Osteocyte (in vitro differentiated cells): ENCODE data around the gene PHKB. TPM values are rescaled to one million over a fixed set of nuclear protein-coding genes. Genes with fewer than 3 reads are reported as not detected.

ENCODE experiments used
- DNase-seq: peaks from one replicate; pipeline ENCODE4 v3.0.0; 2021; ENCODE audit warnings: mixed read lengths; ENCODE audit not compliant: unreplicated experiment; ENCODE audit errors: extremely low spot score
- H3K27ac Mint-ChIP-seq: one replicate; pipeline ENCODE4 v1.8.0; 2021; ENCODE audit warnings: mild to moderate bottlenecking, mixed read lengths; ENCODE audit not compliant: unreplicated experiment
- H3K27me3 Mint-ChIP-seq: one replicate; pipeline ENCODE4 v1.8.0; 2021; ENCODE audit warnings: mixed read lengths; ENCODE audit not compliant: unreplicated experiment
- H3K36me3 Mint-ChIP-seq: one replicate; pipeline ENCODE4 v1.8.0; 2021; ENCODE audit warnings: mixed read lengths; ENCODE audit not compliant: unreplicated experiment
- H3K4me1 Mint-ChIP-seq: one replicate; pipeline ENCODE4 v1.8.0; 2021; ENCODE audit warnings: mixed read lengths; ENCODE audit not compliant: unreplicated experiment
- H3K4me3 Mint-ChIP-seq: one replicate; pipeline ENCODE4 v1.8.0; 2021; ENCODE audit warnings: mild to moderate bottlenecking, moderate library complexity, mixed read lengths; ENCODE audit not compliant: unreplicated experiment
- H3K9me3 Mint-ChIP-seq: one replicate; pipeline ENCODE4 v1.8.0; 2021; ENCODE audit warnings: mixed read lengths; ENCODE audit not compliant: unreplicated experiment
- CTCF ChIP-seq: fragments of 200-600 bp; sonication (generic); IDR thresholded peaks from 2 replicates; pipeline ENCODE4 v1.5.0; 2021; ENCODE audit warnings: antibody characterized with exemption, mild to moderate bottlenecking, moderate library complexity
- total RNA-seq: library from RNA; stranded (reverse); gene quantifications from 2 replicates; pipeline ENCODE4 v1.2.1, GENCODE V29; 2021

PHKB gene
- total RNA-seq, 1 donor from 2014 or later, result 64.3 TPM

DNA sequence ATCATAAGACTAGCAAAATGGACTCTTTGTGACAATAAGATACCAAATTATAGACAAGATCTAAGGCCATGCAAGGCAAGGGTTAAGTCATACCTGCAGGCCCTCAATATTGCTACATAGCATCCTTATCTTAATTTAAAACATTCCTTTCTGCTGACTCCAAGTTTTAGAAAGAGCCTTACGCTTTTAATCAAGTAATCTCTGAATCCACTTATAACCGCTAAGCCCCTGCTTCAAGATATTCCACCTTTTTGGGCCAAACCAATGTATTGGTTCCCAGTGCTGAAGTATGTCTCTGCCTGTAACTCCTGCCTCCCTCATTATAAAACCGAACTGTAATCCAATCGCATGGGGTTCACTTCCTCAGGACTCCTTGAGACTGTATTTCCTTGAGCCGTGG lies 255.4 kb downstream of the PHKB start:
- H3K4me3 Mint-ChIP-seq, result no peak overlapping the region
- no peak for TF ChIP-seq CTCF

GRCh38 chr16:47719713-47720112 lies 258.6 kb downstream of the PHKB start:
- no peak for DNase-seq
- Mint-ChIP-seq H3K9me3 (no peaks in the 10 kb centered on the region), H3K27ac (no peak overlapping the region), H3K4me1 (no peaks in the 10 kb centered on the region), H3K4me3 (no peak overlapping the region), H3K27me3 (peaks cover 10% of the 10 kb centered on the region), H3K36me3 (no peaks in the 10 kb centered on the region)
- no peak for TF ChIP-seq CTCF

More for the DNA sequence above, 255.4 kb downstream of the PHKB start:
- no peak for DNase-seq
- Mint-ChIP-seq H3K4me1 (peaks cover 4% of the 10 kb centered on the region), H3K36me3 (no peaks in the 10 kb centered on the region), H3K27ac (no peak overlapping the region), H3K9me3 (no peaks in the 10 kb centered on the region), H3K27me3 (no peaks in the 10 kb centered on the region)

DNA sequence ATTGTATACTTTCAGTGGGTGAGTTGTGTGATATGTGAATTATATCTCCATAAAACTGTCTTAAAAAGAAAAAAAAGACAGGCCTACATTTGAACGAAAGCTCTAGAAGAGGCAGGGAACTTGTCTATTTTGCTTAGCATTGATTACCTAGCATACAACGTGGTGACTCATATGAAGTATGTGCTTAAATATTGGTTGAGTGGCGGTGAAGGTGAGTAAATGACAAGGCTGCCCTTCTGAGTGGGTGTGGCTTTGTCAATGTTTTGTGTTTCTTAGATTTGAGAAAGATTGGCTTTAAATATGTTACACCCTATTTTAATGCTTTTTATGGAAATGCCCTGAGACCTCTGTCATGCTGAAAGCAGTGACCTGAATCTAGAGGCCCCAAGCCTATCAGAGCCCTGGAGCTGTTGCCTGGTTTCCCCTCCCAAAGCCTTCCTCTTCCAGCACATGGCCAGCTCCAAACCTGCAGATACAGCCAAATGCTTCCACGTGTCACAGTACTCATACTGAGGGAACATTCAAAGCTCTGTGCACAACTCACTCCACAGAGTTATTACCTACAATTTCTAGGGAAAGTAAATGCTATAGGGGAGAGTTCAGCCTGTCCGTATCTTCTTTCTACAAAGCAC lies 260.0 kb downstream of the PHKB start:
- no peak for DNase-seq
- Mint-ChIP-seq H3K36me3 (no peaks in the 10 kb centered on the region), H3K4me1 (no peaks in the 10 kb centered on the region), H3K27ac (no peak overlapping the region), H3K4me3 (no peak overlapping the region), H3K27me3 (peaks cover 15% of the 10 kb centered on the region), H3K9me3 (no peaks in the 10 kb centered on the region)
- no peak for TF ChIP-seq CTCF

- no peak for DNase-seq
- Mint-ChIP-seq H3K27me3 (peaks cover 15% of the 10 kb centered on the region), H3K27ac (no peak overlapping the region), H3K4me1 (no peaks in the 10 kb centered on the region), H3K36me3 (no peaks in the 10 kb centered on the region), H3K9me3 (no peaks in the 10 kb centered on the region), H3K4me3 (no peak overlapping the region)
- no peak for TF ChIP-seq CTCF
Measured at GRCh38 chr16:47722046-47722445, 260.9 kb downstream of the PHKB start.

GRCh38 chr16:47724115-47724785 lies 263.1 kb downstream of the PHKB start:
- Mint-ChIP-seq H3K27me3 (peaks cover 15% of the 10 kb centered on the region), H3K9me3 (no peaks in the 10 kb centered on the region), H3K27ac (no peak overlapping the region), H3K4me1 (no peaks in the 10 kb centered on the region), H3K4me3 (no peak overlapping the region), H3K36me3 (no peaks in the 10 kb centered on the region)
- DNase-seq, result no peak
- no peak for TF ChIP-seq CTCF
